ENCODE results near the gene LHFPL4.

GRCh38 chr3:9525078-9525477, 28.5 kb downstream of the LHFPL4 start:
- TF ChIP-seq, protein P1, sequence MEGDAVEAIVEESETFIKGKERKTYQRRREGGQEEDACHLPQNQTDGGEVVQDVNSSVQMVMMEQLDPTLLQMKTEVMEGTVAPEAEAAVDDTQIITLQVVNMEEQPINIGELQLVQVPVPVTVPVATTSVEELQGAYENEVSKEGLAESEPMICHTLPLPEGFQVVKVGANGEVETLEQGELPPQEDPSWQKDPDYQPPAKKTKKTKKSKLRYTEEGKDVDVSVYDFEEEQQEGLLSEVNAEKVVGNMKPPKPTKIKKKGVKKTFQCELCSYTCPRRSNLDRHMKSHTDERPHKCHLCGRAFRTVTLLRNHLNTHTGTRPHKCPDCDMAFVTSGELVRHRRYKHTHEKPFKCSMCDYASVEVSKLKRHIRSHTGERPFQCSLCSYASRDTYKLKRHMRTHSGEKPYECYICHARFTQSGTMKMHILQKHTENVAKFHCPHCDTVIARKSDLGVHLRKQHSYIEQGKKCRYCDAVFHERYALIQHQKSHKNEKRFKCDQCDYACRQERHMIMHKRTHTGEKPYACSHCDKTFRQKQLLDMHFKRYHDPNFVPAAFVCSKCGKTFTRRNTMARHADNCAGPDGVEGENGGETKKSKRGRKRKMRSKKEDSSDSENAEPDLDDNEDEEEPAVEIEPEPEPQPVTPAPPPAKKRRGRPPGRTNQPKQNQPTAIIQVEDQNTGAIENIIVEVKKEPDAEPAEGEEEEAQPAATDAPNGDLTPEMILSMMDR (IDR thresholded peaks at IDR 0.05; ENCODE audit: insufficient read depth, low read length), result no peak
- TF ChIP-seq POLR2AphosphoS5 (IDR thresholded peaks at IDR 0.05; ENCODE audit: low read depth) (no peak), GABPA (IDR thresholded peaks at IDR 0.05; ENCODE audit: low read depth) (no peak), REST (IDR thresholded peaks at IDR 0.05; ENCODE audit: insufficient replicate concordance, low read depth) (no peak)

All from HL-60 (cell line).